ENCODE data around the gene BRPF3.

The BRPF3 gene

DNA sequence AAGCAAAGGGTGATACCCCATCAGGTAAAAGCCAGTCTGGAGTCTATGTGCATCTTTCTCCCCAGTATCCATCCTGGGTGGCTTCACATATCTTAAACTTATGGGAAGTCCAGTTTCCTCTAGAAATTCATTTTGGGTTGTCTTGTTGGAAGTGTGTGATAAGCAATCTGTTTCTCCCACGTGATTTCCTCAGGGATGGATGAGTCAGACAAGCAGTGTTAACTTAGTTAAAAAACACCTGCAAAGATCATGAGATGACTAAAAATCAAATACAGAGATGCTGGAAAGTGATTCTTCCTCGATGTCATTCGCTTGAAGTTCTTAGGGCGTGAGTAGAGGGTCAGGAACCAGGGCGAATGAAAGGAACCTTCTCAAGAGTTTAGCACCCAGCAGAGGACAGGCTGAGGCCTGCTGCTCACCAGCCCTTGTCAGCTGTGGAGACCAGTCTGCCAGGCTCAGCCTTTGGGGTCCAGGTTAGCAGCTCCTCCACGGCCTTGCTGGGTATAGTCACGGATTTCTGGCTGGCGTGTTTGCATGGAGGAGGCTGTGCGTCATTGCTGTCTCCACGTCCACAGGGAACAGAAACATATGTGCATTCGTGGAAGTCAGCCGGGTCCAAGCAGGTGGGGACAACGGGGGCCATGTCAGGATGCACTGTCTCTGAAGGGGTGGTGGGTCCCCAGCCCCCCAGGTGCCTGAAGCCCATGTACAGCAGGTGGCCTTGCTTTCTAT lies 70.5 kb downstream of the BRPF3 start:
- no peak for DNase-seq (ENCODE audit: low read depth in 2 of 3, low spot score in 2 of 3)

DNA sequence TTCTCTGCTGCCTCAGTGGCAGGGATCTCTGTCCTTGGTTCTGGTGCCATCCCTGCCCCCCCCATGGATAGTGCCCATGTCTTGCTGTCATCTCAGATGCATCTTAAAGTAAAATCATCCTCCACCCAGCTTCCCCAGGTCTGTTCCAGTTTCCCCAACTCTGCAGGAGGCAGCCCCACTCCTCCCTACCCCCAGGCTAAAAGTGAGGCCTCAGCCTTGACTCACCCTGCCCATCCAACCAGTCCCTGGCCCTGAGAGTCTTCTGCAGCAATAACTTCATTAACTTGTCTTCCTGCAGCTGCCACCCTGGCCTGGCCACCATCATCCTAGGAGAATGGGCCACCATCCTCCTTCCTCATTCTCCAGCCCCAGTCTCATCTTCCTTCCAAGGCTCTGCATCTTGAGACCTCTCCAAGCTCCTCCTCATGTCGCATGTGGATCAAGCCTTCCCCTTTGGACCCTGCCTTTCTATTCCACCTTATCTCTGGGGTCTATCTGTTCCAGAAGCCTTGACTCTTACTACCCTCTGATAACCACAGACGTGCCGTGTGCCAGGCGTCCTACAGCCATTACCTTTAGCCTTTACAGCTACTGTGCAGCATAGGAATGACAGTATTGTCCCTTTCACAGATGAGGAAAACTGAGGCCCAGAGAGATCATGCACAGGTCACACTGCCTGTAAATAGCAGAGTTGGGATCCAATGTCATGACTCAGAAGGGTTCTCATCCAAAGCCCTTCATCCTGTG lies 71.4 kb downstream of the BRPF3 start:
- DNase-seq (ENCODE audit: low read depth in 2 of 3, low spot score in 2 of 3): no peak

DNA sequence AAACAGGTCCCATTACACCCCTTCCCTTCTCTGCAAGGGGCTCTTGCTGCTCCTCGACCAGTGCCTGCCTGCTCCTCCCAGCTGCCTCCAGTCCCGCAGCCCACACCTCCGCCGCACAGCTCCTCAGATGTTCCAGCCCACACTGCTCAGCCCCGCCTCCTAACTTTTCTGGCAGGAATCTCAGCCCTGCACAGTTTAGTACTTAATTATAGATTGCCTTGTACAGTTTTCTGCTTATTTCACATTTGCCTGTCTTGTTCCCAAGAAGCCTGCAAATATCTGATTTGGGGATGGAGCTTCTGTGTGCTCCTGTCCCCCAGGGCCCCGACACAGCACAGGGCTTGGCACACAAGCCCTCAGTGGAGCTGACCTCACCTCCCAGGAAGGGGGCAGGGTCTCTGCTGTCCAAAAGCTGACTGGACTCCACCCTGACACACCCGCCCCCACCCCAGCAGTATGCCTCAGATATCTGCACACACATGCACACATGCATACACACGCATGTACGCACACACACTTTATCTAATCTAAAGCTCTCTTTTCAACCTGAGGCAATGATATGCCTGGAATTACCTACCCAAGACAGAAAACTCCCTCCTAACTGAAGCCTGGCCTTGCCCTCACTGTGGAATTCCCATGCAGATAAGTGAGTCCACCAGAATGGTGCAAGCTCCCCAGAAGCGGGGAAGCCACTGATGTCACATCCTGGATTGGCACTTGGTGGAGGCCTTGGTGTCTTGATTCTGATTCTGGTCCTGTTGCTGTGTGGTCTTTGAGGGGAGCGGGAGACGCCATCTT lies 72.1 kb downstream of the BRPF3 start:
- no peak for DNase-seq (ENCODE audit: low read depth in 2 of 3, low spot score in 2 of 3)

DNA sequence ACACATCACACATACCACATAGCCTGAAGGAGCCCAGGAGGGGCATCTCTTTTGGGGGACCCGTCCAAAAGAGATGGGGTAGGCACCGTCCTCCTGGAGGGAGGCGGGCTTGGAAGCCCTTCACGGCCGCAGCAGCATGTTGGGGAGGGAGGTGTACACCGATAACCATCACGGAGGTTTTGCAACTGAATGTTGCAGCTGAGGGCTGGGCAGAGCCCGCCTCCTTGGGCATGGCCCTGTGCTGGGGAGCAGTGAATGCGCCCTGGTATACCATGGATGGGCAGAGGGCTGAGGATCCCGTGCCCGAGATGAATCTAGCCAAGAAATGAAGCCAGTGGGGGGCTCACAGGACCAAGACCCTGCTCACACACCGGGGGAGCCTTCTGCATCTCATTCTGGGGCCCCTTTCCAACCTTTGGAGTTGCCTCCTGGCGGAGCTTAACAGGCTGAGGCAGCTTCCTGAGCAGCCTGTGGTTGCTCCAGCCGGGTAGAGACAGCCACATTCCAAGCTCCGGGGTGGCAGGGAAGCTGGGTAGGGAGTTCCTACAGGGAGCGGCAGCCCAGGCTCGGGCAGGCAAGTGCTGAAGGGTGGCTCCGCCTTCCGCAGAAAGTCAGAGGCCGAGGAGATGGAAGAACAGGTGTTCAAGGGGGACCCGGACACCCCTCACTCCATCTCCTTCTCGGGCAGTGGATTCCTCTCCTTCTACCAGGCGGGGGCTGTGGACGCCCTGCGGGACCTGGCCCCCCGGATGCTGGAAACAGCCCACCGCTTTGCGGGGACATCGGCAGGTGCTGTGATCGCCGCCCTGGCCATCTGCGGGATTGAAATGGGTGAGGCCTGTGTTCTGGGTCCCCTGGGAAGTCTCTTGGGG lies 73.5 kb downstream of the BRPF3 start, which contains the start of gene PNPLA1:
Gene PNPLA1 (plus strand): TSS at position 227 of the 872 bp plus-strand sequence. CDS start 400 bp downstream, at position 627.
- DNase-seq (ENCODE audit: low read depth in 2 of 3, low spot score in 2 of 3): no peak

DNA sequence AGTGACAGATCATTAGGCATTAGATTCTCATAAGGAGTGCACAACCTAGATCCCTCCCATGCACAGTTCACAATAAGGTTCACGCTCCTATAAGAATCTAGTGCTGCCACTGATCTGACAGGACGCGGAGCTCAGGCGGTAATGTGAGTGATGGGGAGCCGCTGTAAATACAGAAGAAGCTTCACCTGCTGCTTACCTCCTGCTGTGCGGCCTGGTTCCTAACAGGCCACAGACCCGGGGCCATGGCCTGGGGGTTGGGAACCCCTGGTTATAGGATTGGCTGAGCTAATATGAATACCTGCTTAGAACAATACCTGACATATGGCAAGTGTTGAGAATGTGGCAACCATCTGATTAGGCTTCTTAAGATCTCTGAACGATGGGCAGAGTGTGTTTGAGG lies 75.7 kb downstream of the BRPF3 start:
- no peak for DNase-seq (ENCODE audit: low read depth in 2 of 3, low spot score in 2 of 3)

DNA sequence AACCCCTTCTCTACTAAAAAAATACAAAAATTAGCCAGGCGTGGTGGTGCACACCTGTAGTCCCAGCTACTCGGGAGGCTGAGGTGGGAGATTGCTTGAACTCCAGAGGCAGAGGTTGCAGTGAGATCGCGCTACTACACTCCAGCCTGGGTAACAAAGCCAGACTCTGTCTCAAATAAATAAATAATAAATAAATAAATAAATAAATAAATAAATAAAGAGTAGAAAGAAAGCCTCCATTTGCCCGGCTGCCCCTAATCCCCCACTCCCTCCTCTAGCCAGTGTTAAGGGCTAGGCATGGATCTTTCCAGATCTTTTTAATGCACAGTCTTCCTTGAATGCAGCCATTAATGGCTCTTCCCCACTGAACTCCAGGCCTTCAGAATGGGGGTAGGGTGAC lies 76.5 kb downstream of the BRPF3 start:
- DNase-seq (ENCODE audit: low read depth in 2 of 3, low spot score in 2 of 3): no peak

DNA sequence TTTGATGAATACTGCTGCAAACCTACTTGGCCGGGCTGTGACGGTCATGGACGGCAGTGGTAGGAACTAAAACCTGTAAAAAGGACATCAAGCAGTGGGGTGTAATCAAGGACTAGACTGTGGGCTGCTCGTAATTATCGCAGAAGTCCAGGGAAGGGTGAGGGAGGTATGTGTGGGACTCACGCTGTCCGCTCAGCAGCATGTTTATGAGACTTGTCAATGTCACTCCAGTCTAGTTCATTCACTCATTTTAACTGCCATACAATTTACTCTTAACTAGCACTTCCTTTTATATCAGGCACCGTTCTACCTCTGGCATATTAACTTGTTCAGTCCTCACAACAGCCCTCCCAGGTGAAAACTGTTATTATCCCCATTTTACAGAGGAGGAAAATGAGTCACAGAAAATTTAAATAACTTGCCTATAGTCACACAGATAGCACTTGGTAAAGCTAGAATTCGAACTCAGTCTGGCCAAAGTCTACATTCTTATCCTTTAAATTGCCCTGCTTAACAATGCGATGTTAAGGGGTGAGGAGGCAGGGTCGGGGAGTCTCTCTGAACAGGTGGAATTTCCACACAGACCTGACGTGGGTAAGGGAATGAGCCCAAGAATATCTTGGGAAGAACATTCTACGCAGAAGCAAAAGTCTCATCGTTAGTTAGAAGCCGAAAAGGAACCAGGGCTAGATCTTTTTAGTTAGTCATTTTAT lies 77.4 kb downstream of the BRPF3 start:
- no peak for DNase-seq (ENCODE audit: low read depth in 2 of 3, low spot score in 2 of 3)

DNA sequence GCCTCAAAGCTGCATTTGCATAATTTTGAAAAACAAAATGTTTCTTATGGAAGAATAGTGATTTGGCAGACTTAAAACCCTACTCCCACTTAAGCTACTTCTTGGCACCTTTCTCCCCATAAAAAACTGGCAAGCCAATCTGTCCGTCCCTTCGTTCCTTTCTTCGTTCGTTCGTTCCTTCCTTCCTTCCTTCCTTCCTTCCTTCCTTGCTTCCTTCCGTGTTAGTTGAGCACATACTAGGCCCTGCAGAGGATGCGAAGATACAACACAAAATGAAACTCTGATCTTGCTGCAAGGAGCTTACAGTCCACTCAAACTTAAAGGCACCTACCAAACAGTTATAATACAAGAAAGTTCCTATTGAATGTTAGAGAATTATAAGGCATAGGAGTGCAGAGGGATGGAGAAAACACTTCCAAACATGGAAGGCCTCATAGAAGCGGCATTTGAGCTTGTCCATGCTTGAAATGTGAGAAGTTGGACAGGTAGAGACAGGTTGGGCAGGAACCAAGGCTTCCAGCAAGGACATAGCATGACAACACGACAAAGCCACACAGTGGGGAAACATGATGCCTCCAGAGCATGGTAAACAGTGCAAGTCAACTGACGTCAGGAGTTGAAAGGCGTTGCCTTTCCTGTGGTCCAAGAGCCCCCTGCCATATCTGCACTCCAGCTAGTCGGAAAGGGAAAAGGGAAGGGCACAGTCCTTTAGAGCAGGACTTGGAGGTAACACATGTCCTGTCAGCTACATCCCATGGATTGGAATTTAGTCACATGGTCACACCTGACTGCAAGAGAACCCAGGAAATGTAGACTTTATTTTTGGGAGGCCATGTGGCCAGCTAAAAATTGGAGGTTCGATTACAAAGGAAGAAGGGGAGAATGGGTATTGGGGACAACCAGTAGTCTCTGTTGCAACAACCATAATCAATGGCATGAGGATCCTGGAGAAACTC lies 80.3 kb downstream of the BRPF3 start:
- no peak for DNase-seq (ENCODE audit: low read depth in 2 of 3, low spot score in 2 of 3)

DNA sequence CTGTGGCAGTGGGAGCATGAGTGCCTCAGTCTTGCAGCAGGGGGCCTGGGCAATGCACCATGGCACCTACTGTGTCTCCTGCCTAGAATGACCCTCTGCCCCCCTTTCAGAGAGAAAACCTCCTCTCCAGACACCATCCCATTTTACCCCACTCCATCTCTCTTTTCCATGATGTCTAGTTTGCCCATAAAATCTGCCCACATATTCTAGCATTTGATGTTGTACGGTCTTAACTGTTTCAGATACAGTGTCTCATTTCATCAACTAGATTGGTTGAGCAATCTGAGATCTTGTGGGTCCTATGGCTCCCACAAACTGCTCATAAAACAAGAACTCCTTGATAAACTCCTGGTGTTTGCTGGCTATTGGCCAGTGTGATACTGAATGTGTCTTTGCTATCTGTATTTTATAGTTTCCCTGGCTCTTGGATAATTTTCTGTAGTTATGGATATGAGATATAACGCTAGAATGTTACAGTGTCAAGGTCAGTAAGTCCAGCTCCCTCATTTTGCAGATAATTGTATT lies 81.5 kb downstream of the BRPF3 start:
- no peak for DNase-seq (ENCODE audit: low read depth in 2 of 3, low spot score in 2 of 3)

DNA sequence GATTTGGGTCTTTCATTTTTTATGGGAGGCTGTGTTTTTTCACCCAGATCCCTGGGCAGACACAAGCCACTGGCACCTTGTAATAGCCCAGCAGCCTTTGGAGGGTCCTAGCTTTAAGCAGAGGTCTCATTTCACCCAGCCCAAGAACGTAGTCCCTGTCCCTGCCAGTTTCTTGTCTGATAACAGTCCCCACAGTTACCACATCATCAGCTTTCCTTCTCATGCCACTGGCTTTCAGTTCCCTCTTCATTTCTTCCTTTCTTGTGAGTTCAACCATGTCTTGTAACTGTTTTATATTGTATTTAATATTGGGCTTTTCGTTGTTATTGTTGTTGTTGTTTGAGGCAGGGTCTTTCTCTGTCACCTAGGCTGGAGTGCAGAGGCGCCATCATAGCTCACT lies 83.9 kb downstream of the BRPF3 start:
- DNase-seq (ENCODE audit: low read depth in 2 of 3, low spot score in 2 of 3): no peak

DNA sequence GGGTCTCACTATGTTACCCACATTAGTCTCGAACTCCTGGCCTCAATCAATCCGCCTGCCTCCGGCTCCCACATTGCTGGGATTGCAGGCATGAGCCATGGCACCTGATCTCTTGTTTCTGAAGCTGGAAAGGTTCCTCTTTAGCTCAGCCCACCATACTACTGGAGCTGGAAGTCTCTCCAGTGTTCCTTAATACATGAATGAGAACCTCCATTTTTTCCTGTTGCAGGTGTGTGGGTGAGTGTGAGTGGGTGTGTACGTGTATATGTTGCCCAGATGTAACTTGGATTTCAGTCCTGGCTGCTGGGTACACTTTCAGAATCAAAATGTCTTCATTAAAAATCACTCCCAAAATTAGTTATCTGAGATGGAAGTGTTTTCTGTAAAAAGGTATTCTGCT lies 84.4 kb downstream of the BRPF3 start:
- DNase-seq (ENCODE audit: low read depth in 2 of 3, low spot score in 2 of 3): no peak
